MM.1S (cell line): ENCODE results near the gene ZNF280D.

Experiments
- DNase-seq: peaks from one replicate; pipeline ENCODE4 v3.0.0-alpha.2; 2015
- H2AFZ ChIP-seq: fragments of 300-600 bp; sonication (generic); 2 replicates; pipeline ENCODE4 v1.6.0; 2016; ENCODE audit warnings: antibody characterized with exemption, low read length
- H3F3A ChIP-seq: fragments of 300-600 bp; sonication (generic); 2 replicates; pipeline ENCODE4 v1.6.1; 2016; ENCODE audit warnings: mild to moderate bottlenecking, antibody characterized with exemption, low read length, moderate library complexity, mixed read lengths; ENCODE audit not compliant: insufficient read depth
- H3K27ac ChIP-seq: fragments of 300-600 bp; sonication (generic); 2 replicates; pipeline ENCODE4 v1.5.1; 2016; ENCODE audit warnings: mild to moderate bottlenecking, low read length
- H3K27me3 ChIP-seq: fragments of 300-600 bp; sonication (generic); replicated peaks from 2 replicates; pipeline ENCODE4 v1.6.0; 2016; ENCODE audit warnings: low read length; ENCODE audit not compliant: insufficient read depth
- H3K36me3 ChIP-seq: fragments of 300-600 bp; sonication (generic); replicated peaks from 2 replicates; pipeline ENCODE4 v1.6.1; 2016; ENCODE audit warnings: mild to moderate bottlenecking, low read length, mixed read lengths; ENCODE audit not compliant: insufficient read depth
- H3K4me1 ChIP-seq: fragments of 300-600 bp; sonication (generic); 2 replicates; pipeline ENCODE4 v1.6.1; 2016; ENCODE audit warnings: low read length, mixed read lengths
- H3K4me2 ChIP-seq: fragments of 300-600 bp; sonication (generic); 2 replicates; pipeline ENCODE4 v1.6.0; 2016; ENCODE audit warnings: low read depth, low read length
- H3K4me3 ChIP-seq: fragments of 300-600 bp; sonication (generic); 2 replicates; pipeline ENCODE4 v1.5.1; 2016; ENCODE audit warnings: low read length, mixed read lengths
- H3K79me2 ChIP-seq: fragments of 300-600 bp; sonication (generic); 2 replicates; pipeline ENCODE4 v1.6.1; 2016; ENCODE audit warnings: mixed run types, low read length, mixed read lengths
- H3K9ac ChIP-seq: fragments of 300-600 bp; sonication (generic); 2 replicates; pipeline ENCODE4 v1.6.1; 2016; ENCODE audit warnings: low read length, mixed read lengths
- H3K9me2 ChIP-seq: fragments of 300-600 bp; sonication (generic); replicated peaks from 2 replicates; pipeline ENCODE4 v1.6.1; 2016; ENCODE audit warnings: mild to moderate bottlenecking, low read length, mixed read lengths; ENCODE audit not compliant: insufficient read depth
- H3K9me3 ChIP-seq: fragments of 300-600 bp; sonication (generic); replicated peaks from 2 replicates; pipeline ENCODE4 v1.6.1; 2016; ENCODE audit warnings: mild to moderate bottlenecking, low read length, mixed read lengths; ENCODE audit not compliant: insufficient read depth
- H4K20me1 ChIP-seq: fragments of 300-600 bp; sonication (generic); 2 replicates; pipeline ENCODE4 v1.6.1; 2016; ENCODE audit warnings: mild to moderate bottlenecking, low read length, moderate library complexity, mixed read lengths; ENCODE audit not compliant: insufficient read depth
- EZH2 ChIP-seq: fragments of 300-600 bp; sonication (generic); optimal IDR thresholded peaks from 2 replicates; pipeline ENCODE3; 2017; ENCODE audit warnings: low read depth, mild to moderate bottlenecking, antibody characterized with exemption, low read length, mixed read lengths
- EZH2phosphoT487 ChIP-seq: fragments of 300-600 bp; sonication (generic); IDR thresholded peaks from 2 replicates; pipeline ENCODE4 v1.6.1; 2018; ENCODE audit warnings: antibody characterized with exemption, low read length
- TF ChIP-seq, protein P1 (sequence below): fragments of 300-600 bp; sonication (generic); IDR thresholded peaks from 2 replicates; pipeline ENCODE4 v1.5.1; 2016; ENCODE audit warnings: antibody characterized with exemption, low read length, mixed read lengths

Gene ZNF280D

DNA sequence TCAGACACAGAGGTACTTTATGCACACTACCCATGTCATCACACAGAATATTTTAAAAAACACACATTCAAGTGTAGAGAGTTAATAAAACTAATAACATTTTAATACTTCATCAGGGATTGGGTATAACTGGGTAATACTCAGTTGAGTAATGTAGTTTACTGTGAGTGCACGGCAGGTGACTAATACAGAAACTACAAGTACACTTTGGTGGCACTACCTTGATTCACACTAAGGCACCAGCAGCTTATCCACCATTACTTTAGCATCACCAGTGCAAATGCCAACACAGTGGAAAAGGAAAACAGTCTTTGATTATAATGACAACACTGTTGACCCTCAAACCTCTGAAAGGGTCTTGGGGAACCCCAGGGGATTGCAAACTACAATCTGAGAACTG is 33.6 kb downstream of the ZNF280D start:
- Histone ChIP-seq H3K9ac (no peak overlapping the region), H3K36me3 (peaks cover 15% of the 10 kb centered on the region), H3K27me3 (no peaks in the 10 kb centered on the region), H3K9me2 (no peaks in the 10 kb centered on the region), H3K79me2 (no peaks in the 10 kb centered on the region), H3K4me1 (no peaks in the 10 kb centered on the region), H2AFZ (no peak overlapping the region), H3K4me2 (no peak overlapping the region), H3K27ac (no peak overlapping the region), H3K9me3 (no peaks in the 10 kb centered on the region), H3F3A (no peaks in the 10 kb centered on the region), H3K4me3 (no peak overlapping the region), H4K20me1 (no peaks in the 10 kb centered on the region)
- TF ChIP-seq, protein P1, sequence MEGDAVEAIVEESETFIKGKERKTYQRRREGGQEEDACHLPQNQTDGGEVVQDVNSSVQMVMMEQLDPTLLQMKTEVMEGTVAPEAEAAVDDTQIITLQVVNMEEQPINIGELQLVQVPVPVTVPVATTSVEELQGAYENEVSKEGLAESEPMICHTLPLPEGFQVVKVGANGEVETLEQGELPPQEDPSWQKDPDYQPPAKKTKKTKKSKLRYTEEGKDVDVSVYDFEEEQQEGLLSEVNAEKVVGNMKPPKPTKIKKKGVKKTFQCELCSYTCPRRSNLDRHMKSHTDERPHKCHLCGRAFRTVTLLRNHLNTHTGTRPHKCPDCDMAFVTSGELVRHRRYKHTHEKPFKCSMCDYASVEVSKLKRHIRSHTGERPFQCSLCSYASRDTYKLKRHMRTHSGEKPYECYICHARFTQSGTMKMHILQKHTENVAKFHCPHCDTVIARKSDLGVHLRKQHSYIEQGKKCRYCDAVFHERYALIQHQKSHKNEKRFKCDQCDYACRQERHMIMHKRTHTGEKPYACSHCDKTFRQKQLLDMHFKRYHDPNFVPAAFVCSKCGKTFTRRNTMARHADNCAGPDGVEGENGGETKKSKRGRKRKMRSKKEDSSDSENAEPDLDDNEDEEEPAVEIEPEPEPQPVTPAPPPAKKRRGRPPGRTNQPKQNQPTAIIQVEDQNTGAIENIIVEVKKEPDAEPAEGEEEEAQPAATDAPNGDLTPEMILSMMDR, result no peak
- TF ChIP-seq EZH2phosphoT487 (no peak), EZH2 (no peak)
- DNase-seq, result no peak

DNA sequence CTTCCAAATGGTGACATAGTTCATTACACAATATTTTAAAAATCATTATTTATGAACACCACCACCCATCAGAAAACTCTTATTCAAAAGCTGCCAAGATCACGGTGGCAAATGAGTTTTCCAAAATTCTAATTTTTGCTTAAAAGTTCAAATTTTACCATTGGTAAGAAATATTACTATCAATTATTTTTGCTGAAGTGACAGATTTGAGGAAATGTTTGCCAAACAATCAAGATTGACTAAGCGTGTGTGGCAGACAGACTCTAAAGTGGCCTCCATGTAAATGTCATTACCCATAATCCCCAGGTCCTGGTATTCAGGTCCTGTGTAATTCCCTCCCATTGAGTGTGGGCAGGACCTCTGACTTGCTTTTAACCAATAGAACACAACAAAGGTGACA is 35.0 kb downstream of the ZNF280D start:
- no peak overlapping the region for H2AFZ ChIP-seq
- no peak overlapping the region for H3K4me2 ChIP-seq
- H3K9me2 ChIP-seq, result no peaks in the 10 kb centered on the region
- H3K36me3 ChIP-seq, result peaks cover 11% of the 10 kb centered on the region
- no peaks in the 10 kb centered on the region for H4K20me1 ChIP-seq
- DNase-seq, result no peak
- no peak overlapping the region for H3K27ac ChIP-seq
- H3K4me3 ChIP-seq, result no peak overlapping the region
- H3K9me3 ChIP-seq, result no peaks in the 10 kb centered on the region
- H3F3A ChIP-seq, result no peaks in the 10 kb centered on the region
- H3K4me1 ChIP-seq, result peaks cover 6% of the 10 kb centered on the region; the same call in 1 of the 2 replicates
- no peaks in the 10 kb centered on the region for H3K79me2 ChIP-seq
- TF ChIP-seq, protein P1, result no peak
- TF ChIP-seq EZH2phosphoT487, result no peak
- TF ChIP-seq EZH2, result no peak
- no peak overlapping the region for H3K9ac ChIP-seq
- H3K27me3 ChIP-seq, result no peaks in the 10 kb centered on the region

DNA sequence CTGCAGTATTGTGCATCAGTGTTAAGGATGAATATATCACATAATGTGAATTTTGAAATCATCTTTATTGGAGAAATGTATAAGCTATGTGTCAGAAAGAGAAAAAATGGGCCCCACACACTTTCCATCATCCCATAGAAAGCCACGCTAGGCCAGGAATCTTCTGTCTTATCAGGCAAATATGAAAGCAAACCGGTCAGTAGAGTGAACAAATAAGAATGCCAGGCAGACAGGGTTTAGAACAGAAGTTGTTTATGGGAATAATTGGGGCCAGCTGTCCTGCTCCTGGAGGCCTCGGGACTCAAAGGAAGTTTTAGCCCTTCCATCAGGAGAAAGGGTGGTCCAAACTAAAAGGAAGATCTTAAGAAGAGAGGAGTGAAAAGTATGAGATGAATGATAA is 39.5 kb downstream of the ZNF280D start:
- no peaks in the 10 kb centered on the region for H3K79me2 ChIP-seq
- H3K36me3 ChIP-seq, result 0 out of 2 replicates have a peak, but pooled peaks cover 2% of the 10 kb centered on the region
- no peak for DNase-seq
- no peaks in the 10 kb centered on the region for H3K9me3 ChIP-seq
- no peaks in the 10 kb centered on the region for H4K20me1 ChIP-seq
- peak overlapping the region; percentile 2; the same call in 1 of the 2 replicates for H3K4me2 ChIP-seq
- TF ChIP-seq, protein P1, result no peak
- TF ChIP-seq EZH2phosphoT487, result no peak
- TF ChIP-seq EZH2, result no peak
- no peak overlapping the region for H3K4me3 ChIP-seq
- no peaks in the 10 kb centered on the region for H3F3A ChIP-seq
- H3K27ac ChIP-seq, result no peak overlapping the region
- no peaks in the 10 kb centered on the region for H3K27me3 ChIP-seq
- H3K9me2 ChIP-seq, result no peaks in the 10 kb centered on the region
- no peak overlapping the region for H2AFZ ChIP-seq
- peaks cover 9% of the 10 kb centered on the region; the same call in 1 of the 2 replicates for H3K4me1 ChIP-seq
- no peak overlapping the region for H3K9ac ChIP-seq
